ENCODE data around the gene ARF3. TPM values are rescaled to one million over a fixed set of nuclear protein-coding genes. Genes with fewer than 3 reads are reported as not detected.

The ARF3 gene
- total and polyA plus RNA-seq, 2 of the 13 experiments (the other 11 are each of a cell fraction or from before 2014, with no cell fraction given): 53.8 to 57.9 TPM

DNA sequence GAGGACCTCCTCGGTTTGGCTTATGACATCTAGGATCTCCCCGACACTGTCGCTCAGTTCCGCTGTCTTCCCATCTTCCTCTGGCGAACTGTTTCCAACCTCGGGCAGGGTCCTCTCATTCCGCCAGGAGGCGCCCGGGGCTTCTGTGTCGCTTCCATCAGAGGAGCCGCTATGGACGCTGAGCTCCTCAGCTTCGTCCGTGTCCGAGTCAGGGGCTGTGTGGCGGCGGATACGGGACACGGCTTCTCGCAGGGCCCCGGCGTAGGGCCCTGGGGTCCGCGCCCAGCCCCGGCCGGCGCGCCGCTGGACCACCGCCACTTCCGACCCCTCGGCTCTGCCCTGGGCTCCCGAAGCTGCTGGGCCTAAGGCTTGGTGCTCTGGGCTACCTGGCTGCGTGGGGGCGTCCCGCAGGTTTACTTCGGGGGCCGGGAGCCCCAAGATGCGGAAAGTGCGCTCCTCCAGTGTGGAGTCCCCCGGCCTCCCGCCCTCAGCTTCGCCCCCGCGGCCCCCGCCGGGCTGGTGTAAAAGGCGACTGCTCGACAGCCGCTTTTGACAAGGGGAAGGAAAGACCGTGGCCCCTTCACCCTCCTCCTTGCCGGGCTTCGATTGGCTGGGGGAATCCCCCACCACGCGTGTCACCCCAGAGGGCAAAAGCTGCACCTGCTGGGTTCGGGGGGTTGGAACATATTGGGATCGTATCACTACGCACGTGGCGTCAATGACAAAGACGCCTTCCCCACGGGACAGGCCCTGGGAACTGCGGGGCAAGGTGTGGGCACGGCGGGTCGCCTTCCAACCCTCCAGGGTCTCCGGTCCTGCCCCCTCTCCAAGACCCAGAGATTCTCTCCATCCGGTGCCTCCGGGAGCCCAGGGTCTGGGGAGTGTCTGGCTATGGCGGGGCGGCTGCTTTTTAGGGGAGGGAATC is 39.8 kb upstream of the ARF3 start (continued):
- TF ChIP-seq ZBTB40 (IDR thresholded peaks at IDR 0.05): no peak
- peak; percentile 53; the same call in 1 of the 2 replicates for TF ChIP-seq ZBTB40 (CRISPR knock-in tag; IDR thresholded peaks at IDR 0.05)
- TF ChIP-seq MYPOP (CRISPR knock-in tag; IDR thresholded peaks at IDR 0.05): 0 out of 2 replicates have a peak, but pooled peaks have one; percentile 43
- no peak for TF ChIP-seq ZNF816 (CRISPR knock-in tag; IDR thresholded peaks at IDR 0.05; ENCODE audit: borderline replicate concordance)
- peak; percentile 61 for TF ChIP-seq STAG1 (CRISPR knock-in tag; IDR thresholded peaks at IDR 0.05)
- peak; percentile 72 for TF ChIP-seq HNRNPLL (IDR thresholded peaks at IDR 0.05; ENCODE audit: low read depth, low read length, poor library complexity, severe bottlenecking)
- peak; percentile 41; the same call in 1 of the 2 replicates for TF ChIP-seq ERF (CRISPR knock-in tag; IDR thresholded peaks at IDR 0.05)
- TF ChIP-seq MAX (IDR thresholded peaks at IDR 0.05): 0 out of 2 replicates have a peak, but pooled peaks have one; percentile 12
- no peak for TF ChIP-seq SMAD3 (CRISPR knock-in tag; IDR thresholded peaks at IDR 0.05)
- TF ChIP-seq CBX1 (IDR thresholded peaks at IDR 0.05; ENCODE audit: low read depth): no peak
- TF ChIP-seq CEBPB (IDR thresholded peaks at IDR 0.05; ENCODE audit: borderline replicate concordance, low read depth, low read length): no peak
- no peak; the same call in 1 of the 2 replicates for TF ChIP-seq MIER3 (CRISPR knock-in tag; IDR thresholded peaks at IDR 0.05; ENCODE audit: borderline replicate concordance)
- no peak for TF ChIP-seq ZFP36 (IDR thresholded peaks at IDR 0.05; ENCODE audit: borderline replicate concordance, low read depth, low read length, partially characterized antibody)

Measured in HepG2 (cell line).